T1000 (cell line): ENCODE measurements around the gene AGO1.
"Not testable (repeated sequence)": the region's sequence is repeated elsewhere in the genome, so short reads cannot be mapped to it uniquely, and the experiment has no call there.

Source experiments
- DNase-seq: peaks from one replicate; lab custom pipeline; 2025; ENCODE audit warnings: mixed read lengths; lab: John Stamatoyannopoulos, UW

The AGO1 gene

GRCh38 chr1:35972631-35973030 lies 89.6 kb downstream of the AGO1 start:
- DNase-seq: not testable (repeated sequence)

GRCh38 chr1:35980090-35980489 lies 97.1 kb downstream of the AGO1 start:
- no peak for DNase-seq
